Fibroblast of mammary gland (primary cell): ENCODE results near the gene BTN2A1.
A peak's percentile ranks its signal among the peaks of the same experiment; 100 is the strongest.
"Not testable (repeated sequence)": the region's sequence is repeated elsewhere in the genome, so short reads cannot be mapped to it uniquely, and the experiment has no call there.

Source experiments
- DNase-seq: peaks from one replicate; pipeline ENCODE4 v3.0.0-alpha.2; 2010; ENCODE audit warnings: low read depth
- H3K4me3 ChIP-seq: 2 replicates; pipeline ENCODE4 v1.5.1; 2011; ENCODE audit warnings: low read depth, mild to moderate bottlenecking, low read length, moderate library complexity; ENCODE audit not compliant: control insufficient read depth
- TF ChIP-seq, protein P1 (sequence below): conservative IDR thresholded peaks from 2 replicates; pipeline ENCODE4 v1.5.1; 2011; ENCODE audit warnings: low read depth, low read length, inconsistent platforms; ENCODE audit not compliant: control insufficient read depth, insufficient read depth

The BTN2A1 gene

GRCh38 chr6:26415036-26415614 is 42.6 kb upstream of the BTN2A1 start:
- TF ChIP-seq, protein P1, sequence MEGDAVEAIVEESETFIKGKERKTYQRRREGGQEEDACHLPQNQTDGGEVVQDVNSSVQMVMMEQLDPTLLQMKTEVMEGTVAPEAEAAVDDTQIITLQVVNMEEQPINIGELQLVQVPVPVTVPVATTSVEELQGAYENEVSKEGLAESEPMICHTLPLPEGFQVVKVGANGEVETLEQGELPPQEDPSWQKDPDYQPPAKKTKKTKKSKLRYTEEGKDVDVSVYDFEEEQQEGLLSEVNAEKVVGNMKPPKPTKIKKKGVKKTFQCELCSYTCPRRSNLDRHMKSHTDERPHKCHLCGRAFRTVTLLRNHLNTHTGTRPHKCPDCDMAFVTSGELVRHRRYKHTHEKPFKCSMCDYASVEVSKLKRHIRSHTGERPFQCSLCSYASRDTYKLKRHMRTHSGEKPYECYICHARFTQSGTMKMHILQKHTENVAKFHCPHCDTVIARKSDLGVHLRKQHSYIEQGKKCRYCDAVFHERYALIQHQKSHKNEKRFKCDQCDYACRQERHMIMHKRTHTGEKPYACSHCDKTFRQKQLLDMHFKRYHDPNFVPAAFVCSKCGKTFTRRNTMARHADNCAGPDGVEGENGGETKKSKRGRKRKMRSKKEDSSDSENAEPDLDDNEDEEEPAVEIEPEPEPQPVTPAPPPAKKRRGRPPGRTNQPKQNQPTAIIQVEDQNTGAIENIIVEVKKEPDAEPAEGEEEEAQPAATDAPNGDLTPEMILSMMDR: no peak
- H3K4me3 ChIP-seq: no peak overlapping the region
- DNase-seq: no peak

GRCh38 chr6:26415791-26416190 is 42.0 kb upstream of the BTN2A1 start:
- peak; percentile 42 for DNase-seq
- TF ChIP-seq, protein P1: no peak
- no peak overlapping the region for H3K4me3 ChIP-seq

DNA sequence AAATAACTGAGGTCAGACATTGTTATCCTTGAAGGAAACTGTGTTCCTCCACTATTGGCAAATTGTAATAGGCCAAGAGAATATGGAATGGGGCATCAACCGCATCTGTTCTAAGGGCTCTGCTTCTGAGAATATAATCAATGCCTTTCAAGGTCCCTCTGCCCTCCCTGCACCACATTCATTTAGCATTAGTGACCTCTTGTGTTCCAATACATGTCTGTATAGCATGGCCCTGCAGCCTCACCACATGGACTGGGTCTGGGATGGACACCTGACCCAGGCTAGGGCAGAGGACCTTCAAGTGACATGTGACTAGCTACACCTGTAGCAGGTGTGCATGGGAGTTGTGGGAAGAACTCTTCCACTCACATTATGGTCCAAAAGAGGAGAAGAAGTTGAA is 41.5 kb upstream of the BTN2A1 start:
- H3K4me3 ChIP-seq: no peak overlapping the region
- TF ChIP-seq, protein P1: no peak
- no peak for DNase-seq

GRCh38 chr6:26418077-26418476 is 39.7 kb upstream of the BTN2A1 start:
- not testable (repeated sequence) for H3K4me3 ChIP-seq, DNase-seq

GRCh38 chr6:26418795-26419194 is 39.0 kb upstream of the BTN2A1 start:
- not testable (repeated sequence) for DNase-seq, H3K4me3 ChIP-seq

DNA sequence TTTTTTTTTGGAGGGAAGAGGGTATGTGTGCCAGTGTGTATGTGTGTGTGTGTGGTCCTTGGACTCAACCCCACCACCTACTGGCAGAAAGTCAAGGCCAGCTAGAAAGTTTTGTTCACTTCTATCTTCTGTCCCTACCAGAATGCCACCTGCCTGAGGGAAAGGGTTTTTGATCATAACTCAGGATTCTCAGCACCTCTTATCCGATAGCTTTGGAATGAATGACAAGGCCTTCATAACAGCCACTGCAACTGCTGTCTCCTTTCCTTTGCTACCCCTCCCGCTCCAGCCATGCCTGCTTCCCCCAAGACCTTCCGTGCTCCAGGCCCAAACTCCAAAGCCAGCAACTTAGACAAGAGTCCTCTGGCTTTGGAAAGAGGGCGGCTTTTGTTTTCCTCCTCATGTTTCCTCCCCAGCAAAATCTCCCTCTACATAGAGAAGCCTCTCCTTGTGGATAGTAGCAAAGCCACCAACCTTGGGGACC is 37.0 kb upstream of the BTN2A1 start:
- peak; percentile 46 for DNase-seq
- TF ChIP-seq, protein P1: peak; percentile 41
- H3K4me3 ChIP-seq: peak overlapping the region; percentile 66

GRCh38 chr6:26421259-26422144 is 36.3 kb upstream of the BTN2A1 start:
- DNase-seq: peak; percentile 92
- H3K4me3 ChIP-seq: peak overlapping the region; percentile 66
- TF ChIP-seq, protein P1: no peak
